ENCODE measurements around the gene PDCD7. TPM values are rescaled to one million over a fixed set of nuclear protein-coding genes. Genes with fewer than 3 reads are reported as not detected.
"Not testable (repeated sequence)": the region's sequence is repeated elsewhere in the genome, so short reads cannot be mapped to it uniquely, and the experiment has no call there.

Gene PDCD7
- total RNA-seq, 1 experiment from 2014 or later = 13.3 TPM

DNA sequence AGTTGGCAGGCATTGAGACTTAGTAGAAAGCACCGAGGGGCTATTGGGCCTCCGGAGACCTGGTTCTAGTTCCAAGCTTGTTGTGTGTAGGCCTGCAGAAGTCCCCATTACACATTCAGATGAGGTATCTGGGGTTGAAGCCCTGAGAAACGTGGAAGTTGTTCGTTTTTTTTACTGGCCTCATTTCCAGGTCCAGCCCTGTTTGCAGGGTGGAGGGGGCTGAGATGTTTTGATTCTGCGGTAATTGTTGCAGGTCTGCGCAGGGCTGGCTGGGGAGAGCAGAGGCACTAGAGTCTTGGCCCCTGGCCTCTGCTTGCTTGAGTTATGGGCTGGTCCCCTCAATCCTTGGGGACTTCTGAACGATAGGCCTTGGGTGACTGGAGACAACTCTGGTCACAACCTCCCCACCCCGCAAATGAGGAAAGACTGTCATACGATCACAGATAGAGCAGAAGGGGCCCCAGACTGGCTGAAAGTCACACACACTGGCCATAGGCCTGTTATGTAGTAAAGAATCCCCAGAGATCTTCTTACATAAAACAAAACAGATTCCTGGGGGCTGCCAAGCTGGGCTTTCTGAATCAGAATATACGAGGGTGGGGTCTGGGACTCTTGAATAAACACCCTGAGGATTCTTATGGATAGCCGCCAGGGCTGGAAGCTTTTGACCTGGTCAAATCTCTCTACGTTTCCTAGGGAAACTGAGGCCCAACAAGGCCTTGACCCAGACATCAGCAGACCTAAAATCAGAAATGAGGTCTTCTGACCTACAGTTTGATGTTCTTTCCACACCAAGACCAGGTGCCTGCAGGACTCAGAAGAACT lies 41.5 kb downstream of the PDCD7 start:
- DNase-seq (ENCODE audit: low read depth) = no peak

DNA sequence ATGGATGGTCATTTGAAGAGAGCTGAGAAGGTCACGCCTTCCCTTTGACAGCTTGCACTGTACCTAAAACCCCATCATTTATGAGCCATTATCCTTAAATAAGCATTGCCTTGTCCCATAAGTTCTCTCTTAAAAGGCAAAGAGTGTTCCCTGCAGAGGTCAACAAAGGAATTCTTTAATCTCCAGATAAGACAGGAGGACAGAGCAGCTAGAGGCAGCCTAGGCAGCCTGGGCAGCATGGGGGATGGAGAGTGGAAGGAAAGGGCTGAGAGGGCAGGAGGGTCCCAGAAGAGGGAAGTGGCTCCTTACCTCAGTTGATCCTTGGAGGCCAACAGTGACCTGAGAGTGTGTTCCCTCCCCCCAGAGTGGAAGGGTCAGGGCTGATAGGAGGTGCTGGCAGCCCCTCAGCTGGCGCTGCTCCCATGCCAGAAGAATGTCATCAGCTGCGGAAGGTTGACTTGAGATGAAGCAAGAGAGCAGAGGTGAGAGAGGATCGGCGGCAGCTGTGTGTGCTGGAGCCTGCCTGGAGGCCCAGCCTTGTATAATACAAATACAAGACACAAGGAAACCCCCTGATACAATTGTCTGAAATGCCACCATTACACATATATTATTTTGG lies 44.3 kb downstream of the PDCD7 start:
- DNase-seq (ENCODE audit: low read depth) = no peak

DNA sequence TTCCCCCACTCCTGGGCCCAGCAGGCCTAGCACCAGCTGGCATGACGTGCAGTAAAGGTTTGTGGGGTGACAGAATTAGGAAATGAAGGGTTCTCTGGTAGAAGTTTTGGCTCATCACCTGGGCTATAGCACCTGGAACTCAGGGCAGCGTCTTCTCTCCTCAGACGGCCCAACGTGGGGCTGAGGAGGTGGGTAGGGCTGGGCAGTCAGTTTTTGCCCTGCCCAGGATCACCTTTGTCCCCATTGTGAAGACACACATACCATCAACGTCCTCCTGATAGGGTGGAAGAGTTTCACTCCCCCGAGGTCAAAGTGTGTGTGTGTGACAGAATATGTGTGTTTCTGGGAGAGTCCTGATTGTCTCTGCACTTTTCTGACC lies 45.0 kb downstream of the PDCD7 start:
- DNase-seq (ENCODE audit: low read depth) = no peak

DNA sequence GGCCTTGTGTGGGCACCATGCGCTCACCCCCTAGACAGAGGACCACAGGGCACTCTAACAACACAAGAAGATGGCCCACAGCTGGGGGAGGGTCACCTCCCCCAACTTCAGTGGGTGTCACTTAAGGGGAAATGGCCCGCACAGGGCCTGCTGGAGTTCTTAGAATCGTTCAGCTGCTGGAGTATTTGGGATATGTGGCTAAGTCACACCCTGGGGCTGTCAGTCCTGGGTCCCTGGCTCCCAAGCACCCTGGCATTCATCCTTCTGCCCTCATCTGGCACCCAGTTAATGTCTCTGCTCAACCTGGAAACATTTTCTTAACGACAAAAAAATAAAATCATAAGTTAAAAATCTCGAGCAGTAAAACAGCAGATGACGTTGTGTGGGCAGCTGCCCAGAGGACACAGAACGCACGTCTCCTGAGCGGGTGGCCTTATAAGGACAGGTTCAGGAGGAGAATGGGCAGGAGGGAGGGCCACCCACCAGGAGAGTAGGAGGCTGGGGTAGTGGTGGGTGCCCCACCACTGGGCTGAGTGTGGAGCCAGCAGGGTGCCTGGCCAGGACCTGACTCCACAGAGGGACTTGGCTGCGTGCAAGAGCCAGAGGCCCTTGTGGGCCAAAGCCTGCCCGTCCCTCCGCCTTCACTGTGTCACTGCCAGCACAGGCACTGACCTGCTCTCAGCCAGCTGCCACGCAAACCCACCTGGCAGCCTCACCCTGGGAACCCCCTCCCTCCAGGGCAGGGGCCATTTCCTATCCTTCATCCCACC lies 45.5 kb downstream of the PDCD7 start:
- no peak for DNase-seq (ENCODE audit: low read depth)

DNA sequence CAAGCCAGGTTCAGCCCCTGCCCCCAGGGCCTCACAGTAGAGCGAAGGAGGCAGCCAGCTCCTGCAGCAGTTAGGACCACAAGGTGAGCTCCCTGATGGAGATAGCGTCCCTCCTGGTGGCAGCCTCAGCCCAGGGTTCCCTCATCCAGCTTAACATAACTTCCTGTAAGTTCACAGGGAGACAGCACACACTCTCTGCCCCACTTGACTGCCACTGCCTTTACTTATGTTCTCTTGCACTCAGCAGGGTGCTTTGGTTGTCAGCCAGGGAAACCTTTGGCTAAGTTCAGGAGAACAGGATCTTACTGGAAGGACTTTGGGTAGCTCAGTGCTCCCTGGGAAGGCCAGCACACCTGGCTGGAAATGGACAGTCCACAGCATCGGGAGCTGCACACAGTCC lies 46.2 kb downstream of the PDCD7 start:
- DNase-seq (ENCODE audit: low read depth) = no peak

DNA sequence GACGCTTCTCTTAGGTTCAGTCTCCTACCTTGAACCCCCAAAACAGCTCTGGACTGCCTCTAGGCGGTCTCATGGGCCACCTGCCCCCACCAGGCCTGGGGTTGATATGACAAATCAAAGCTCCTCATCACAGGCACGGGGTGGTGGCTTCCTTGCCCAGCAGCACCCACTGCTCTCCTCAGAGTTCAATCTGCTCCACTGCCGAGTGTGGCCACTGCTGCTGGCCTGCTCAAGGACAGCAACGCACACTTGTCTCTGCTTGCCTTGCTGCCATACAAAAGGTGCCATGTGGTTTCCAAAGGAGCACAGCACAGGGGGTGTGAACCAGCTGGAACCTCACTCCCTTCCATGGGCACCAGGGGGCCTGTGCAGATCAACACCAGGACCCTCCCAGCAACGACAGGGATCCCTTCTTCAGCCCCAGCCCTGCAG lies 46.9 kb downstream of the PDCD7 start:
- no peak for DNase-seq (ENCODE audit: low read depth)

DNA sequence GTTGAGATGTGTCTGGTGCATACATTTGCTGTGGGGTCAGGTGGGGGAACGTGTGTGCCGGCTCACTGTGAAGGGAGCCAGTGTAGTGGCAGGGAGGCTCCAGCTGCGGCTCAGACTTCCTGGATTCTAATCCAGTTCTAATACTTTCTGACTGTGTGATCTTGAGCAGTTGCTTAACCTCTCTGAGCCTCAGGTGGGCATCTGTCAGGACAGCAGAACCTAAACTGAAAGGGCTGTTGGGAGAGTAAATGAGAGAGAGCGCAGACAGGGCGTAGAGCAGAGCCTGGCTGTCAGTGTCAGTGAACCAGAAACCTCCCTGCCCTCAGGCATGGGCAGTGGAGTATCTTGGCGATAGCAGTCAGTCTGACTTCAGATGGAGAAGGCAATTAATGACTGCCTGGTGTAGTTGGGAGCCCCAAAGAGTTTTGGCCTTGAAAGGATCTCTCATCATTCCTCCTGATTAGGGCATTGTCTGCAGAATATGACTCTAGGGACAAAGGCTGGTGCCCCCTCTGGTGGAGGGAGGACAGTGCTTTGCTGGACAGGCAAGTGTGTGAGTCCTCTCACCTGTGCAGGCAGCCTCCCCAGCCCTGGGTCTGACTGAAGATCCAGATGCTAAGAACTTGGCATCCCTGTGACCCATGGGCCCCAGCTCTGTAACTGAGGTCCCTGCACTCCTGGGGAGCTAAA lies 47.5 kb downstream of the PDCD7 start:
- DNase-seq (ENCODE audit: low read depth) = peak; percentile 22

DNA sequence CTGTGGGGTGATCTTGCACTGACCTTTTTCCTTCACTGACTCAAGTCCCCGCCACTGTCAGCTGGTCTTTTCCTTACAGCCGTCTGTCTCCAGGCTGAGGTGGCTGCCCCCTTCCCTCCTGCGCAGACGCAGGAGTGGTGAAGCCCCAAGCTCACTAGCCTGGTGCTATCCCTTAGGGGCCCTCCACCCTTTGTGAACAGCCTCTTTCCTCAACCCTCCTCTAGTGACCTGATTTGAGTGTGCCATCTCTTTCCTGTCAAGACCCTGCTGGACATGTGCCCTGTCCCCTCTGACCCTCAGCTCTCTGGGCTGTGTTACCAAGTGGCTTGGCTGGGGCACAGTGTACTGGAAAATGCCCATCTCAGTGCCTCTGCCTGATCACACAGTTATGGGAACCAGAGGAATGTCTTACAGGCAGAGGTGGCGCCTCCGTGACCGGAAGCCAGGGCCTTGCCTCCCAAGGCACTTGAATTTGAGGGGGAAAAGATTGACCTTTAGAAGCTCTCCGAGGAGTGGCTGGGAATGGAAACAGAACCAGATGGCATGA lies 48.3 kb downstream of the PDCD7 start:
- no peak for DNase-seq (ENCODE audit: low read depth)

DNA sequence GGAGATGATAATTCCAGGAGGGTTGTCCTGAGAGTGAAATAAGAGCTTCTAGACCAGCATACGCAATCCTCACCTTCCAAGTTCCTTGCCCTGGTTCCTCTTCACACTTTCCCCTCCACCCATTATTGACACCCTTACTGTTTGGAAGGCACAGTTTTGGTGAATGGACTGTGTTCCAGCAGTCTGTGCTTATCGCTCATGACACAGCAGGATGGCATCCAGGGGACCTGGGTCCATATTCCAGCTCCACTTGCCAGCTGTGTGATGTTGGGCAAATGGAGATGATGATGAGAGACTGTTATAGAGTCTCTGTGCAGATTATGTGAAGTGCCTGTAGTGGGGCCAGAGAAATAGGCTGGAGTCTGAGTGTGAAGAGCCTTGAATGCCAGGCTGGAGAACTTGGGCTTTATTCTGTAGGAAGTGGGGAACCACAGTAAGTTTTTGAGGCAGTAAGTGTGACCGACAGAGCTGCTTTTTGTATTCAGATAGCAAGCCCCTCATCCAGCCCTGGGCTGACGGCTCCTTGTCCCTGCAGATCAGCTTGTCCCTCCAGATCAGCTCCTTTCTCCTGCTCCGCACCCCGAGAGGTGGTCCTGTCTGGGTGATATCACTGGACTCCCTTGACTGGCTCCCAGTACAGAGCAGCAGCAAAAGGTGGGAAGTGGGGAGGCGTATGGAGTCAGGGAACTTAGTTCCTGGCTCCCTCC lies 49.0 kb downstream of the PDCD7 start:
- DNase-seq (ENCODE audit: low read depth) = no peak

DNA sequence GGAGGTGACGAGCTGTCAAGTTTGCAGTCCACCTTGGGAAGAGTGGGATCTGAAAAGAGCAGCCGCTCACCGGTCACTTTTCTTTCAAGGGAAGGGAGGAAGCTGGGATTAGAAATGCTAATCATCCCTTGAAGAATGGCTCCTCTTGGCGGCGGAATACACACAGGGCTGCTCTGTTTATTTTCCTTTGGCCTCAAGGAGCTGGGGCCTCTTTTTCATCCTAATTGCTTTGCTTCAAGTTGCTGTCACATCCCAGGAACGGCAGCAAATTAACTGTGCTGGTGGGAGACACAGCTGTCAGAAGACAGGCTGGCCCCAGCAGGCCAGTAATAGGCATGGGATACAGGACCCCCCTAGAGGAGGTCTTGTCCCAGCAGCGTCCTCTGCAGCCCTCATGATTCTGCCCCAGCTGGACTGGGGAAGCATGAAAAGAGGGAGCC lies 50.3 kb downstream of the PDCD7 start:
- DNase-seq (ENCODE audit: low read depth) = peak; percentile 37

DNA sequence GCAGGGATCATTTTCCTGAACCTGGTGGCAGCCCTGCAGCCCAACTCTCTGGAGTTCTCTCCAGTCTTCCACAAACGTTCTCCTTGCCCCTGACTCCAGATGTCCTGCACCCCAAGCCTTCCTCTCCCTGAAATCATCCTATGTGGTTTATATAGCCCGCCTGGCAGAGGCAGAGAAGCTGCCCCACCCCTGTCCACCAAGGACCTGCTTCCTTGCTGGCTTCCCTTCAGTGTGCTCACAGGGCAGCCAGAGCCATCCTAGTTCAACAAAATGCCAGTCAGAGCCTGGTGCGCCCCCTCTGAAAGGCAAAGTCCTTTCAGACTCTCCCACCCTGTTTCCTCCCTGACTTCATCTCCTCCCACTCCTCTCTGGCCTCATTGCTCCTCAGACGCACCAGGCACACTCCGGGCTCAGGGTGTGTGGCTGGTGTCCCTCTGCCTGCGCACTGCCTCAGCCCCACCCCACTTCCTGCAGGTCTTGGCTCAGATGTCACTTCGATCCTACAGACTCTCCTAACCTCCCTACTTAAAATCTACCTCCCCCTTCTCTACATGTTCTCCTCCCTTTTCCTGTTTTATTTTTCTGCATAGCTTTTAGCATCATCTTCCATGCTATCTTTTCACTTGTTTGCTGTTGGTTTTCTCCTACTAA lies 51.2 kb downstream of the PDCD7 start:
- DNase-seq (ENCODE audit: low read depth) = peak; percentile 44

DNA sequence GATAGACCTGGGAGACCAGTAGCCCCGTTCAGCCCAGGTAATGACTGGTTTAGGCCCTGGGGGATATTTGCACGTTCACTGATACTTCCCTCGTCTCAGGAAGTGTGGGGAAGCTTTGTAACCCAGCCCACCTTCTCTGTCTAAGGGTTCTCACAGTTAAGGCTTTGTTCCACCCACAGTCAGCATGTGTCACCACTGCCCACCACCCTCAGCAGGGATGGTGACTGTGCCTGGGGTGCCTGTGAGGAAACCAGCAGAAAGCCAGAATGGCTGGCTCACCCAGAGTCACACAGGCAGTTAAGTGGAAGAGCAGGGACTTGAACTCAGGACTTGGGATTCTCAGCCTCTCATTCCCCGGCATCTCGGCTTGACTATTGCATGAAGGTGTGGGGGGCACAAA lies 51.9 kb downstream of the PDCD7 start:
- peak; percentile 54 for DNase-seq (ENCODE audit: low read depth)

DNA sequence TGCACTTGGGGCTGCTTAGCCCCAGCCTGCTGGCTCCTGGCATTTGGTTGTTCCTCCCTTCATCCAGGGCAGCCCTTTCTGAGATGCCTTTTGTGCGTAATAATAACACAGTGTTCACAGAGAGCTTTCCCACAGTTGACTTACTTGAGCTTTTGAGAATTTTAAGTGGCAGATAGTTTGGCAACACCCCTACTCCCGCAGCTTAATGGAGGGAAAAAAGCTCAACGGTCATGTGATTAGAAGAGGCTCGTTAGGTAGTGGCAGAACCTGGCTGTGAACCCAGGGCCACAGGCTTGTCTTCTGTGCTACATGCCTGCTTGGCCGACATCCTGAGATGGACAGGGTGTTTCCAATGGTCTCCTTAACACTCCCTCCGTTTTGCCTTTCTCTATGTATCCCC lies 52.3 kb downstream of the PDCD7 start:
- no peak for DNase-seq (ENCODE audit: low read depth)

DNA sequence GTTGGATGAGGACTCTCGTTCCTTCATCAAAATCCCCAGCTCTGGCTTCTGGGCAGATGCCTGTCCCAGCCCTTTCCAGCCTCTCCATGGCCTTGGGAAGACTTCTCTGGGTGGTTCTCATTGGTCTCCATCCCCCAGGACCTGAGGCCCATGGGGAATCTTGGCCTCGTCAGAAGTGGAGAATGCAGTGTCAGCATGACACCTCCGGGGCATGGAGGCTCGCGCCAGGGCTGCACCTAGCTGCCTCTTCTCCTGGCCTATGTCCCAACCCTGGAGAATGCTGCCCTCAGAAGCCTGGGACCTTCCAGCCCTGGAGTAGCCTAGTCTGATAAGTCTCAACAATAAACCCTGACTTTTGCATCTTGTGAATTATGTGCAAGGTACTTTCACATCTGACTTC lies 54.0 kb downstream of the PDCD7 start:
- DNase-seq (ENCODE audit: low read depth) = no peak

DNA sequence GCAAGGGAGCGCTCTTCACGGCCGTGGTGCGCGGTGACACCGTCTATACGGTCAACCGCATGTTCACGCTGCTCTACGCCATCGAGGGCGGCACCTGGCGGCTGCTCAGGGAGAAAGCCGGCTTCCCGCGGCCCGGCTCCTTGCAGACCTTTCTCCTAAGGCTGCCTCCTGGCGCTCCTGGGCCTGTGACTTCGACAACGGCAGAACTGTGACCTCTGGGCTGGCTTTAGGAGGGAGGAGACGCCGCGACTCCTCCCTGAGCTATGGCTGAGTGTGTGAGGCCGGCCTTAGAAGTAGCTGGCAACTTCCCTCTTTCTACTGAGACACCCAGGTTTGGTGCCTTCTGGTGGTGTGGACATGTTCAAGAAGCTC lies 55.6 kb downstream of the PDCD7 start:
- DNase-seq (ENCODE audit: low read depth) = peak; percentile 33

DNA sequence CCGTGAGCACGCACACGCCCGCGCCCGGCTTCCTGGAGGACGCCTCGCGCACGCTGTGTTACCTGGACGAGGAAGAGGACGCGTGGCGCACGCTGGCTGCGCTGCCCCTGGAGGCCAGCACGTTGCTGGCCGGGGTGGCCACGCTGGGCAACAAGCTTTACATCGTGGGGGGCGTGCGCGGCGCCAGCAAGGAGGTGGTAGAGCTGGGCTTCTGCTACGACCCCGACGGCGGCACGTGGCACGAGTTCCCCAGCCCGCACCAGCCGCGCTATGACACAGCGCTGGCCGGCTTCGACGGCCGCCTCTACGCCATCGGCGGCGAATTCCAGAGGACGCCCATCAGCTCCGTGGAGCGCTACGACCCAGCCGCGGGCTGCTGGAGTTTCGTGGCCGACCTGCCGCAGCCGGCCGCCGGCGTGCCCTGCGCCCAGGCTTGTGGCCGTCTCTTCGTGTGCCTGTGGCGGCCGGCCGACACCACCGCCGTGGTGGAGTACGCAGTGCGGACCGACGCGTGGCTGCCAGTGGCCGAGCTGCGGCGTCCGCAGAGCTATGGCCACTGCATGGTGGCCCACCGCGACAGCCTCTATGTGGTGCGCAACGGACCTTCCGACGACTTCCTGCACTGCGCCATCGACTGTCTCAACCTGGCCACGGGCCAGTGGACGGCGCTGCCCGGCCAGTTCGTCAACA lies 56.2 kb downstream of the PDCD7 start:
- no peak for DNase-seq (ENCODE audit: low read depth)

DNA sequence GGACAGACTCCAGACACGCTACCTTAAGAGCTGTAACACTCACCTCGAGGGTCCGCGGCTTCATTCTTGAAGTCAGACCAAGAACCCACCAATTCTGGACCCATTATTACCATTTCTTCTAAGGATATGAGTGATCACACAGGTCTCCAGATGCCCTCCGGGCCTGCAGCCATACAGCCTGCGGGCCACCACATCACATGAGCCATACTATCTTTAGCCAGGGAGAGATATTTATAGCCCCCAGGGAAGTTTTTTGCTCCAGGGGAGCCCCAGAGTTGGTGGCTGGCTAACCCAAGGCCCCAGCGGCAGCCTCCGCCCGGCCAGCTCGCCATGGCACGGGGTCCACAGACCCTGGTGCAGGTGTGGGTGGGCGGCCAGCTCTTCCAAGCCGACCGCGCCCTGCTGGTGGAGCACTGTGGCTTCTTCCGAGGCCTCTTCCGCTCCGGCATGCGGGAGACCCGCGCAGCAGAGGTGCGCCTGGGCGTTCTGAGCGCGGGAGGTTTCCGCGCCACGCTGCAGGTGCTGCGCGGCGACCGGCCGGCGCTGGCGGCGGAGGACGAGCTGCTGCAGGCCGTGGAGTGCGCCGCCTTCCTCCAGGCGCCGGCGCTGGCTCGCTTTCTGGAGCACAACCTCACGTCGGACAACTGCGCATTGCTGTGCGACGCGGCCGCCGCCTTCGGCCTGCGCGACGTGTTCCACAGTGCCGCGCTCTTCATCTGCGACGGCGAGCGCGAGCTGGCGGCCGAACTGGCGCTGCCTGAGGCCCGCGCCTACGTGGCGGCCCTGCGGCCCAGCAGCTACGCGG lies 56.9 kb downstream of the PDCD7 start, which contains the start of gene KBTBD13:
TSS of gene KBTBD13 (plus strand) at position 261 of the 805 bp plus-strand sequence. CDS start at position 331, 70 bp downstream.
- DNase-seq (ENCODE audit: low read depth) = no peak

DNA sequence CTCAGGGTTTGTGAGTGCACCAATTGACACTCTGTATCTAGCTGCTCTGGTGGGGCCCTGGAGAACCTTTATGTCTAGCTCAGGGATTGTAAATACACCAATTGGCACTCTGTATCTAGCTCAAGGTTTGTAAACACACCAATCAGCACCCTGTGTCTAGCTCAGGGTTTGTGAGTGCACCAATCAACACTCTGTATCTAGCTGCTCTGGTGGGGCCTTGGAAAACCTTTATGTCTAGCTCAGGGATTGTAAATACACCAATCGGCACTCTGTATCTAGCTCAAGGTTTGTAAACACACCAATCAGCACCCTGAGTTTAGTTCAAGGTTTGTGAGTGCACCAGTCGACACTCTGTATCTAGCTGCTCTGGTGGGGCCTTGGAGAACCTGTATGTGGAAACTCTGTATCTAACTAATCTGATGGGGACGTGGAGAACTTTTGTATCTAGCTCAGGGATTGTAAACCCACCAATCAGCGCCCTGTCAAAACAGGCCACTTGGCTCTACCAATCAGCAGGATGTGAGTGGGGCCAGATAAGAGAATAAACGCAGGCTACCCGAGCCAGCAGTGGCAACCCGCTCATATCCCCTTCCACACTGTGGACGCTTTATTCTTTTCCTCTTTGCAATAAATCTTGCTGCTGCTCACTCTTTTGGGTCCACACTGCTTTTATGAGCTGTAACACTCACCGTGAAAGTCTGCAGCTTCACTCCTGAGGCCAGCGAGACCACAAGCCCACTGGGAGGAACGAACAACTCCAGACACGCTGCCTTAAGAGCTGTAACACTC lies 57.8 kb downstream of the PDCD7 start:
- DNase-seq (ENCODE audit: low read depth) = not testable (repeated sequence)
